Gastroesophageal sphincter (tissue), 3 donors: Measurements from ENCODE around the gene SFSWAP.

ENCODE experiments used
- CTCF ChIP-seq, 4 experiments: fragments of 200-600 bp in 2 of 4; fragments of 450-650 bp in 2 of 4; sonication (generic) in 1 of 4; IDR thresholded peaks; one replicate each; pipeline ENCODE4 v1.5.1; 2017 to 2019; ENCODE audit warnings: antibody characterized with exemption in 4 of 4, mild to moderate bottlenecking in 2 of 4, moderate library complexity in 2 of 4
- POLR2A ChIP-seq, 2 donors: fragments of 450-650 bp; IDR thresholded peaks; one replicate each; pipeline ENCODE4 v1.6.1; 2017; ENCODE audit warnings: antibody characterized with exemption in 2 of 2, mild to moderate bottlenecking in 2 of 2, moderate library complexity in 1 of 2

DNA sequence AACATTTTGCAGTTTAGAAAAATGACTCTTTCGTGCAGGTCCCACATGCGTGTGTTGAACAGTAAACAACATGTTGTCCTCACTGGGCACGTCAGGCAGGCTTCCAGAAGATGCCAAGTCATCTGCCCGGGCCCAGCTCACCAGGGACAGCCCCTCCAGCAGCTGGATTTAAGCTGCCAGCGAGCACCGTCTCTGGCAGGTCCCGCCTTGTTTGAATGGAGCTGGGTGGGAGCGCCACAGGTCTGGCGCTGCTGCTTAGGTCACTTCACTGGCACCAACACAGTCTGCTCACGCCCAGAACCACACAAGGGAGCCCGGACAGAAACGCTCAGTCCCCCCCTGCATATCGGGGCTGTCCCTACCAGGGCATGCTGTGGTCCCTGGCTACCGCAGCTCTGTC lies 84.2 kb downstream of the SFSWAP start:
- TF ChIP-seq POLR2A (IDR thresholded peaks at IDR 0.05) (no peak), CTCF (IDR thresholded peaks at IDR 0.05) (no peak)
